Tibial artery (tissue), 4 donors: ENCODE results near the gene NEDD4L.

ENCODE experiments used
- DNase-seq, 2 donors: peaks; one replicate each; pipeline ENCODE4 v3.0.0-alpha.2; 2019
- H3K27ac ChIP-seq, 2 donors: fragments of 200-600 bp; sonication (generic) in 1 of 2; 1 replicate in 1 of 2; 2 replicates in 1 of 2; pipeline ENCODE4 v1.5.1; 2018 to 2019; ENCODE audit warnings: mild to moderate bottlenecking in 1 of 2
- H3K27me3 ChIP-seq, 2 donors: fragments of 200-600 bp; sonication (generic) in 1 of 2; one replicate each; pipeline versions ENCODE4 v1.5.1 to v1.6.0; 2016 to 2019
- H3K36me3 ChIP-seq, 3 donors: fragments of 200-600 bp; sonication (generic) in 2 of 3; one replicate each; pipeline ENCODE4 v1.5.1; 2016 to 2019; ENCODE audit warnings: mild to moderate bottlenecking in 2 of 3
- H3K4me1 ChIP-seq, 4 donors: fragments of 200-600 bp; sonication (generic) in 2 of 4; 1 replicate in 3 of 4; 2 replicates in 1 of 4; pipeline ENCODE4 v1.5.1; 2016 to 2019
- H3K4me3 ChIP-seq, 2 donors: fragments of 200-600 bp; sonication (generic) in 1 of 2; 1 replicate in 1 of 2; 2 replicates in 1 of 2; pipeline ENCODE4 v1.5.1; 2018 to 2019; ENCODE audit warnings: mild to moderate bottlenecking in 2 of 2
- H3K9me3 ChIP-seq, 3 donors: fragments of 200-600 bp; sonication (generic) in 1 of 3; one replicate each; pipeline ENCODE4 v1.5.1; 2016 to 2019
- CTCF ChIP-seq, 2 experiments: fragments of 200-600 bp in 1 of 2; fragments of 450-650 bp in 1 of 2; IDR thresholded peaks; one replicate each; pipeline ENCODE4 v1.5.1; 2017 to 2019; ENCODE audit warnings: antibody characterized with exemption in 2 of 2, mild to moderate bottlenecking in 1 of 2, moderate library complexity in 1 of 2
- intact Hi-C: fragments of 100-400 bp; cut with DNase I; formaldehyde crosslinking; loops from one replicate; pipeline ENCODE4 v1.15.0; 2023; ENCODE audit warnings: low total_unique reads

NEDD4L gene

GRCh38 chr18:58051765-58052460 is 7.9 kb downstream of the NEDD4L start:
- no peaks in the 10 kb centered on the region for H3K27me3 ChIP-seq
- no peaks in the 10 kb centered on the region for H3K36me3 ChIP-seq
- no peaks in the 10 kb centered on the region for H3K9me3 ChIP-seq
- no peak for TF ChIP-seq CTCF (IDR thresholded peaks at IDR 0.05)
- no peak overlapping the region for H3K27ac ChIP-seq
- no peak overlapping the region for H3K4me3 ChIP-seq
- peaks cover 0 to 9% (median 3%) of the 10 kb centered on the region in 4 donors for H3K4me1 ChIP-seq
- DNase-seq = no peak
- intact Hi-C loops = no loop called here

DNA sequence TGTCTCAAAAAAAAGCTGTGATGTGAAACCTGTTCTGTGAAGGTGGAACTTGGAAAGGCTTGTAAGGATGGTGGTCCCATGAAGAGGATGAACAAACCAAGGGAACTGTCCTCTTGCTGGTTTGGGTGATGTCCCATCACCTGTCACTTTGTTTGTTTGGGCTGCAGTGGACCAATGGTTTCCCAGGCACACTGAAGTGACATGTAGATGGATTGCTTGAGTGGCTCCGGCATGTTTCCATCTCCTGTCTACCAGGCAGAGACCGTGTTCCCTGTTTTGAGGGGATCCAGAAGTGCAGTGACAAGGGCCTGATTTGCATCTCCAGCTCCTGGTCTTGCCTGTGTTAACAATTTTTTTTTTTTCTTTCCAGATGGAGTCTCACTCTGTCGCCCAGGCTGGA is 8.9 kb downstream of the NEDD4L start:
- intact Hi-C loops = no loop called here
- no peak overlapping the region for H3K4me3 ChIP-seq
- H3K36me3 ChIP-seq = no peaks in the 10 kb centered on the region
- no peak for TF ChIP-seq CTCF (IDR thresholded peaks at IDR 0.05)
- no peak for DNase-seq
- peaks cover 0 to 3% of the 10 kb centered on the region in 2 donors for H3K27me3 ChIP-seq
- no peaks in the 10 kb centered on the region for H3K4me1 ChIP-seq
- H3K9me3 ChIP-seq = no peaks in the 10 kb centered on the region
- H3K27ac ChIP-seq = no peak overlapping the region

- TF ChIP-seq CTCF (IDR thresholded peaks at IDR 0.05) = no peak
- Histone ChIP-seq H3K27me3 (peaks cover 0 to 3% of the 10 kb centered on the region in 2 donors), H3K36me3 (no peaks in the 10 kb centered on the region), H3K4me1 (no peaks in the 10 kb centered on the region), H3K4me3 (no peak overlapping the region), H3K27ac (no peak overlapping the region), H3K9me3 (no peaks in the 10 kb centered on the region)
- DNase-seq = no peak
- intact Hi-C loops = no loop called here
These were observed 10.2 kb downstream of the NEDD4L start for GRCh38 chr18:58054041-58054781.

DNA sequence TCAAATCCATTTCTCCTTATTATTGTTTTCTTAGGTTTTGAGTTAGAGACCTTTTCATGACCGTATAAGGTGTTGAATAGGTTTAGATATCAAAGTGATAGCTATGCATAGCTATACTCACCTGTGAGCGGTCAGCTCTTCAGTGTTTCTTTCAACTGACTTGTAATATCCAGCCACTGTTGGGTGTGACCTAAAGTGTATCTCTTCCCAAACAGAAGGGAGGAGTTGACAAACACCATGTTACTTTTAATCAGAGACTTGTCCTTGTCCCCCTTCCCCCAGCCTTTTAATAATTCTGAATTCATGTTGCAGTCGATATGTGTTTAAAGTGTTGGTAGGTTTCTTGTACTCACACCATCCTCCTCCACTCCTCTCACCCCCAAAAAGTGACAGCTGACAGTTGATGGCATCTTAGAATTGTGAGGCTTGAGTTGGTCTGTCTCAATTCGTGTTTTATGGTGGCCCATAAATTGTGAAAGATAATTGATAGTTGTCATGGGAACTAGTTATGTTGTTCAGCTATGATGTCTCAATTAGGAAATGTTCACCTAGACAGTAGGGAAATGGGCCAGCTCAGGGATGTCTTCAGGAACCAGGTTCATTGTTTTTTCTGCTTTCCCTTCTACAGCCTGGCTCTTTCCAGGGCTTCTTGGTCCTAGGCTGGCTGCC is 12.0 kb downstream of the NEDD4L start:
- DNase-seq = no peak
- no peaks in the 10 kb centered on the region for H3K9me3 ChIP-seq

DNA sequence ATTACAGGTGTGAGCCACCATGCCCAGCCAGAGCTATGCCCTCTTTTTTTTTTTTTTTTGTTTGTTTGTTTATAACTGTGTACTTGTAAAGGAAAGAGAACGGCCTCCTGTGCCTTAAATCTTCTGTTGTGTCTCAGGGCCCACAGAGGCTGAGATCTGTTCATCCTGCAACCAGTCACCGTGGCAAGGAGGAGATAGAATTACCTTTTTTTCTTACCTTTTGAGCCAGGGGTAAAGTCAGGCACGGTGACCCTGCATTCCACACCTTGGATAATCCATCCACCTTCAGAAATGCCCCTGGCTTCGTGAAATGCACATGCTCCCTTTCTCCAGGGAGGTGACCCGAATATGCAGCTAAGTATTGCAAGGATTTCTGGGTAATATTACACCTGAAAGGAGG is 12.8 kb downstream of the NEDD4L start:
- Histone ChIP-seq H3K4me1 (no peaks in the 10 kb centered on the region), H3K9me3 (no peaks in the 10 kb centered on the region), H3K27ac (no peak overlapping the region), H3K36me3 (no peaks in the 10 kb centered on the region), H3K4me3 (no peak overlapping the region), H3K27me3 (peaks cover 0 to 3% of the 10 kb centered on the region in 2 donors)
- no peak for TF ChIP-seq CTCF (IDR thresholded peaks at IDR 0.05)
- no peak for DNase-seq
- intact Hi-C loops = no loop called here

More for the DNA sequence above, 12.0 kb downstream of the NEDD4L start:
- H3K36me3 ChIP-seq = no peaks in the 10 kb centered on the region
- TF ChIP-seq CTCF (IDR thresholded peaks at IDR 0.05) = no peak
- intact Hi-C loops = no loop called here
- no peak overlapping the region for H3K27ac ChIP-seq
- H3K4me1 ChIP-seq = no peaks in the 10 kb centered on the region
- peaks cover 0 to 3% of the 10 kb centered on the region in 2 donors for H3K27me3 ChIP-seq
- H3K4me3 ChIP-seq = no peak overlapping the region
